NCI-H82 treated with DMSO at 0.1 percent for 48 hours (cell line): ENCODE results near the gene KCNA2.

Experiments
- DNase-seq: peaks from one replicate; lab custom pipeline; 2025; ENCODE audit not compliant: unreplicated experiment; lab: John Stamatoyannopoulos, UW

KCNA2 gene

DNA sequence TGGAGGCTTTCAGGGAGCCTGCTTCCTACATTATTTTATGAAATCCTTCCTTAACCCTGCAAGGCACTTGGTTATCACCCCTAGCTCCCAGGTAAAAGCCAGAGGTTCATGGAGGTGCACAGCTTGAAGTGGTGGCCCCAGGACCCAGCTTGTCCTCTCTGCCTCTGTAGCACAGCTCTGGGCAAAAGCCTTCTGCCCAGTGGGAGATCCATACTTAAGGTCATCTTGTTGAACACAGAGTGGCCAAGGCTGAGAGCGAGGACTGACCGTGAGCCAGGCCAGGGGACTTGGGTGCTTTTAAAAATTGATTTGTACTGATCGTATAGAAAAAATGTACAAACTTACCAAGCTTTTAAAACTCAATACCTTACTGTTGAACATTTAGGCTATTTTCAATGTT is 33.4 kb downstream of the KCNA2 start:
- no peak for DNase-seq

GRCh38 chr1:110570901-110571300 is 35.3 kb downstream of the KCNA2 start:
- DNase-seq: no peak

DNA sequence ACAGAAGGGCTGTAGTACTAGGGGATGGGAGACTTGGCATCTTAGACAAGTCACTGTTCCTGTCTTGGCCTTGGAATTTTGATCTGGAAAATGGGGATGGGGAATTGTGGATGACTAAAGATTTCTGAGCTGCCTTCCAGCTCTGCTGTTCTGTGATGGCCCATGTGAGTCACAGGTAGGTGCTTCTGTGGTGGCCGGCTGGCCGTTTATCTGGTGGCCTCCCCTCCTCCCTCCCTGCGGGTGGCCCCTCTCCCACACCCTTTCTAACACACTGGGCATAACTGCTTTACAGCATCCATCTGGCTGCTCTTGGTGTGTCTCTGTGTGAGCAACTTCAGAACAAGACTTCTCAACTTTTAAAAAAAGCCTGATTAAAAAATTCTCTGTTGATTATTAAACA is 35.9 kb downstream of the KCNA2 start:
- DNase-seq: no peak

- no peak for DNase-seq
Observed at GRCh38 chr1:110566836-110567235, 39.3 kb downstream of the KCNA2 start.

DNA sequence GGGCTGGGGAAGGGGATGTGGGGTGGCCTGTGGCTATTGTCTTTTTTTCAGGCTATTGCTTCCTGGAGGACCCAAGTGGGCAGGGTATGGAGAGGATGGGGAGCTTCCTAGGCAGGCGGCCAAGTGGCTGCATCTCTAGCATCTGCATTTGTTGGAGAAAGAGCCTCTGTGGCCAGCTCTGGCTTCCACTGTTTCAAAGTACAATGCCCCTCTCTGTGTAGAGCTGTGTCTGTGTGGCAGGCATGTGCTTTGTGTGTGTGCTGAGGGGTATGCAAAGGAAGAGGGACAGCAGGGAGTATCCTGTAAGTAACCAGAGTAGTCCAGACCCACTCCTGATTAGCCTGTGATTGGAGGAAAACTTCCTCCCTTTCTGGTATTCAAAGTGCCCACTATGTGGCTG is 40.6 kb downstream of the KCNA2 start:
- DNase-seq: no peak

GRCh38 chr1:110563089-110563488 is 43.1 kb downstream of the KCNA2 start:
- DNase-seq: no peak

GRCh38 chr1:110561596-110561995 is 44.6 kb downstream of the KCNA2 start:
- no peak for DNase-seq

GRCh38 chr1:110559157-110559556 is 47.0 kb downstream of the KCNA2 start:
- DNase-seq: no peak

GRCh38 chr1:110557481-110557880 is 48.7 kb downstream of the KCNA2 start:
- no peak for DNase-seq

GRCh38 chr1:110556471-110556807 is 49.7 kb downstream of the KCNA2 start:
- no peak for DNase-seq

DNA sequence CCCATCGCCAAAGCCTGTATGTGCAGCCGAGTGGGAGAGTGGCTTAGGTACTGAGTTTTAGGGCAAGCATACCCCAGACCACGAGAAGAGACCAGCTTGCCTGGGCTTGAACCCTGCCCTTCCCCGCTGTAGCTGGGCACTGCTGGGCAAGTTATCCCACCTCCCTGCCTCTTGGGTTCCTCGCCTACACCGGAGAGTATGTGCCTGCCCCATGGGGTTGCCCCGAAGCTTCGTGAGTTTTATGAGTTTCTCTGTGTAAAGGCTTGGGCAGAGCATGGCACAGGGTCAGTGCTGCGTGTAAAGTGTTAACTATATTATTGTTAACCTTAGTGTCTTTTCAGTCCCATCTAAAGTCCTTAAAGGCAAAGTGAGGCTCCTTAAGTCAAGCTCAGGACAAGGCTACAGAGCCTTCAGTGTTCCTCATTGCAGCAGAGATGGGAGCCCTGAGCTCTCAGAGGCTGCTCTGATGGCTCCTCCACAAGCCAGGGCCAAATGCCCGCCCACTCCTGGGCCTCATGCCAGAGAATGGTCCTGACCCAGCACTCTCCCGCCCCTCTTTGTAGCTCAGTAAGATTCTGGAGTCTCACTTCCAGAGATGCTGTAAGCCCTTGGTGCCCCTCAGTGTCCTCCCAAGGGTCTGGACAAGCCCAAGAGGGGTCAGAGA is 50.2 kb downstream of the KCNA2 start:
- no peak for DNase-seq

GRCh38 chr1:110554871-110555801 is 51.0 kb downstream of the KCNA2 start:
- no peak for DNase-seq

GRCh38 chr1:110551278-110551809 is 54.8 kb downstream of the KCNA2 start:
- DNase-seq: no peak

GRCh38 chr1:110549831-110550230 is 56.3 kb downstream of the KCNA2 start:
- no peak for DNase-seq

- no peak for DNase-seq
Observed at GRCh38 chr1:110548381-110548780, 57.8 kb downstream of the KCNA2 start.

DNA sequence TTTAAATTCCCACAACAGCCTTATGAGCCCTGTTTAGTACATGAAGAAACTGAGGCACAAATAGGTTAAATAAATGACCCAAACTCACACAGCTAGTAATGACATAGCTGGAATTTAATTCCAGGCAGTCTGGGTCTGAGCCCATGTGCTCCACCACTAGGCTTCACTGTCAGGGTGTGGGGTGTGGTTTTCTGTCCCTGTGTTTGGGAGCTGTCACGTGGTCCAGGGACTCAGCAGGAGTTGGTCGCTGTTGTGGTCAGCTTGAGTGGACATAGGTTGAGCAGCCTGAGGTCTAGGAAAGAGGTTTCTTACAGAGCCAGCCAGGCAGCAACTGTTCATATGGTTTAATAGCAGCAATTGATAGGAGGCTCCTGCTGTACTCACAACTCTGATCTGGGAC is 59.1 kb downstream of the KCNA2 start:
- no peak for DNase-seq

DNA sequence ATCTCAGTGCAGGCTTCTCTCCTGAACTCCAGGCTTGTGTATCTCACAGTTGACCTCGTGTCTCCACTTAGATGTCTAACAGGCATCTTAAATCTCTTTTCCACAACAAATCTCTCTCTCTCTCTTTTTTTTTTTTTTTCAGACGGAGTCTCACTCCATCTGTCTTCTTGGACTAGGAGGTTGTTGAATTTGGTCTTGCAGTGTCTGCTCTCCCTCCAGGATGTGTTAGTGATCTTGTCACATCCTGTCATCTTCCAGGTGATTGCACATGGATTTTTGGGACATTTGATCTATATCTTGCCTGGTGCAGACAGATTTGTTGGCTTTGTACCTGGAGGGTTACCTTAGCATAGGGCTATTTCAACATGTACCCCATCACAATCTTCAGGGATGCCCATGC is 60.7 kb downstream of the KCNA2 start:
- DNase-seq: no peak

DNA sequence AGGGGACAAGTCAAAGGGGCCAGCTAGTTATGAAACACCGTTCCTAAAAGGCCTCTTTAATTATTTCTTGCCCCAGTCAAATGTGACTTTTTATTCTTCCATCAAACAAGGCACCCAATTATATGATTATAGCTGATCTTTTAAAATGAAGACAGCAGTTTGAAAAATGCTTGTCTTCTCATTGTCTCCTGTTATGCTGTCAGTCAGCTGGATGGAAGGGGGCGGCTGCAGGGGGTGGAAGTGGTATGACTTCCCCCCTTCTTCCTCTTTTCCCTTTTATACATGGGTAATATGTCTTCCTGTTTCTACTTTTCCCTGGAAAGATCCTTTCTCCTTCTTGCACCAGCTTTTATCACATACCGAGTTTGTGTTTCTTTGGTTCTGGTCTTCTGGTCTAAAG is 61.4 kb downstream of the KCNA2 start:
- no peak for DNase-seq
